GM12878 (cell line): ENCODE measurements around the gene RPS27L. TPM values are rescaled to one million over a fixed set of nuclear protein-coding genes. Genes with fewer than 3 reads are reported as not detected.

Experiments
- ATAC-seq: fragments of 200-7000 bp; cut with Tn5 transposase; 3 replicates; pipeline ENCODE4 v1.9.1; 2020; ENCODE audit warnings: mild to moderate bottlenecking, moderate library complexity
- BruUV-seq: library from RNA; stranded (reverse); fragments of 400-500 nt; replicated peaks from 2 replicates; lab custom pipeline; 2021; lab: Mats Ljungman, UMichigan
- CTCF ChIA-PET: fragments of 300-600 bp; sonication (Branson Sonifier 250); formaldehyde crosslinking; extraction: SDS; loops from one replicate; lab custom pipeline; 2021; ENCODE audit warnings: inconsistent platforms; lab: Yijun Ruan, JAX
- POLR2A ChIA-PET: fragments of 350-600 bp; formaldehyde crosslinking; extraction: SDS; loops from one replicate; lab custom pipeline; 2021; ENCODE audit warnings: inconsistent platforms; lab: Charles Lee
- RAD21 ChIA-PET: fragments of 300-600 bp; sonication (Branson Sonifier 250); formaldehyde crosslinking; loops from one replicate; lab custom pipeline; 2023; ENCODE audit warnings: antibody characterized with exemption; ENCODE audit not compliant: unreplicated experiment; lab: Charles Lee
- SMC1A ChIA-PET: fragments of 300-600 bp; sonication (Branson Sonifier 250); formaldehyde crosslinking; loops from one replicate; lab custom pipeline; 2023; ENCODE audit not compliant: unreplicated experiment, uncharacterized antibody; lab: Charles Lee
- DNase-seq: peaks from one replicate; pipeline ENCODE4 v3.0.0-alpha.2; 2011; ENCODE audit warnings: low read depth, low spot score
- FAIRE-seq: peaks from 3 replicates; lab custom pipeline; 2011; peaks lifted over from hg19 to GRCh38; lab: Jason Lieb, UNC
- H2AFZ ChIP-seq: 2 replicates; pipeline ENCODE4 v1.6.0; 2011; ENCODE audit warnings: low read depth, low read length, control low read depth; ENCODE audit not compliant: control insufficient read depth
- H3K27ac ChIP-seq: 2 replicates; pipeline ENCODE4 v1.5.1; 2011; ENCODE audit warnings: control low read depth; ENCODE audit not compliant: control insufficient read depth, insufficient read depth
- H3K27me3 ChIP-seq, 2 experiments: replicated peaks in 1 of 2; 2 replicates each; pipeline versions ENCODE4 v1.6.0 to v1.6.1; 2011; ENCODE audit warnings: low read length in 1 of 2; ENCODE audit not compliant: control insufficient read depth in 2 of 2, insufficient read depth in 2 of 2
- H3K36me3 ChIP-seq, 2 experiments: 2 replicates each; pipeline ENCODE4 v1.5.1; 2011; ENCODE audit warnings: low read length in 1 of 2; ENCODE audit not compliant: control insufficient read depth in 2 of 2, insufficient read depth in 2 of 2
- H3K4me1 ChIP-seq: 2 replicates; pipeline ENCODE4 v1.6.1; 2011; ENCODE audit warnings: mild to moderate bottlenecking, low read length, moderate library complexity, mixed read lengths; ENCODE audit not compliant: control insufficient read depth, insufficient read depth
- H3K4me2 ChIP-seq: 2 replicates; pipeline ENCODE4 v1.6.0; 2011; ENCODE audit warnings: control low read depth; ENCODE audit not compliant: control insufficient read depth, insufficient read depth
- H3K4me3 ChIP-seq: fragments of 200-600 bp; sonication (generic); 2 replicates; pipeline ENCODE4 v1.5.1; 2016
- H3K79me2 ChIP-seq: 2 replicates; pipeline ENCODE4 v1.6.0; 2011; ENCODE audit warnings: low read length; ENCODE audit not compliant: control insufficient read depth, insufficient read depth
- H3K9ac ChIP-seq: 2 replicates; pipeline ENCODE4 v1.8.0; 2011; ENCODE audit warnings: low read length, control low read depth, mixed read lengths; ENCODE audit not compliant: control insufficient read depth, insufficient read depth
- H3K9me3 ChIP-seq: replicated peaks from 3 replicates; pipeline ENCODE4 v1.5.1; 2011; ENCODE audit warnings: mild to moderate bottlenecking, low read length; ENCODE audit not compliant: control insufficient read depth, insufficient read depth
- H4K20me1 ChIP-seq: 2 replicates; pipeline ENCODE4 v1.6.0; 2011; ENCODE audit not compliant: control insufficient read depth, insufficient read depth
- DPF2 ChIP-seq: fragments of 450-650 bp; IDR thresholded peaks from 2 replicates; pipeline ENCODE4 v1.6.1; 2017; ENCODE audit warnings: mild to moderate bottlenecking
- FOXM1 ChIP-seq: IDR thresholded peaks from 2 replicates; pipeline ENCODE4 v1.6.1; 2012; ENCODE audit warnings: low read depth, mild to moderate bottlenecking, inconsistent platforms, low read length, moderate library complexity
- GATAD2B ChIP-seq: fragments of 450-650 bp; conservative IDR thresholded peaks from 2 replicates; pipeline ENCODE4 v1.6.1; 2017; ENCODE audit warnings: low read depth, mild to moderate bottlenecking, moderate library complexity
- HDGF ChIP-seq: fragments of 450-650 bp; IDR thresholded peaks from 2 replicates; pipeline ENCODE4 v1.6.1; 2016; ENCODE audit warnings: antibody characterized with exemption
- NBN ChIP-seq: fragments of 450-650 bp; IDR thresholded peaks from 2 replicates; pipeline ENCODE4 v1.6.1; 2016
- NFYA ChIP-seq: IDR thresholded peaks from 2 replicates; pipeline ENCODE4 v1.6.1; 2011; ENCODE audit warnings: low read depth, mild to moderate bottlenecking, low read length, improper control_type of control experiment, borderline replicate concordance
- NFYB ChIP-seq: IDR thresholded peaks from 2 replicates; pipeline ENCODE4 v1.6.1; 2011; ENCODE audit warnings: low read depth, mild to moderate bottlenecking, low read length, improper control_type of control experiment, moderate library complexity; ENCODE audit not compliant: insufficient read depth
- POLR2AphosphoS2 ChIP-seq: IDR thresholded peaks from 2 replicates; pipeline ENCODE4 v1.6.1; 2011; ENCODE audit warnings: low read depth, mild to moderate bottlenecking, low read length, improper control_type of control experiment, moderate library complexity
- RELA ChIP-seq: fragments of 450-650 bp; IDR thresholded peaks from 2 replicates; pipeline ENCODE4 v1.8.0; 2014; ENCODE audit warnings: borderline replicate concordance; ENCODE audit not compliant: partially characterized antibody
- SMAD1 ChIP-seq: fragments of 450-650 bp; IDR thresholded peaks from 2 replicates; pipeline ENCODE4 v1.6.1; 2018; ENCODE audit warnings: mild to moderate bottlenecking, low read depth; ENCODE audit not compliant: partially characterized antibody
- SPI1 ChIP-seq: IDR thresholded peaks from 2 replicates; pipeline ENCODE4 v1.6.1; 2011; ENCODE audit warnings: low read depth, mild to moderate bottlenecking, low read length, moderate library complexity, borderline replicate concordance; ENCODE audit not compliant: insufficient read depth
- SUPT20H ChIP-seq: IDR thresholded peaks from 2 replicates; pipeline ENCODE4 v1.6.1; 2011; ENCODE audit warnings: low read depth, mild to moderate bottlenecking, low read length, moderate library complexity, borderline replicate concordance; ENCODE audit not compliant: control insufficient read depth
- ZZZ3 ChIP-seq: IDR thresholded peaks from 2 replicates; pipeline ENCODE4 v1.6.1; 2011; ENCODE audit warnings: low read depth; ENCODE audit not compliant: control insufficient read depth, insufficient read length
- in situ Hi-C: fragments of 300-500 bp; cut with MboI; formaldehyde crosslinking; loops from 9 replicates; pipeline ENCODE4 v1.14.3; 2018; ENCODE audit warnings: mixed read lengths
- intact Hi-C: fragments of 100-400 bp; cut with micrococcal nuclease; formaldehyde crosslinking; loops from one replicate; pipeline ENCODE4 v1.14.2; 2022; ENCODE audit not compliant: unreplicated experiment
- polyA plus RNA-seq, 11 experiments: library from polyadenylated mRNA; depleted of rRNA in 4 of 11; unstranded in 6 of 11; stranded (reverse) in 5 of 11; fragments of >200 nt; fragmentation: Nextera tagmentation in 4 of 11; fragmentation: Illumina TruSeq in 1 of 11; extraction: Ambion mirVana in 4 of 11; extraction: Trizol in 1 of 11; gene quantifications; 1 replicate in 1 of 11; 2 replicates in 10 of 11; pipeline versions ENCODE4 v1.2.1 to v1.2.3, GENCODE V29; 2011 to 2016; ENCODE audit warnings: inconsistent platforms in 2 of 11, missing spikeins in 2 of 11, low read depth in 1 of 11
- total RNA-seq, 4 experiments: library from RNA; depleted of rRNA in 3 of 4; stranded (reverse); fragments of >200 nt in 3 of 4; fragmentation: Illumina TruSeq in 1 of 4; extraction: Trizol in 1 of 4; gene quantifications; 2 replicates each; pipeline versions ENCODE4 v1.2.1 to v1.2.3, GENCODE V29; 2013 to 2021
- TF ChIP-seq, protein P1 (sequence below): fragments of 450-650 bp; IDR thresholded peaks from 2 replicates; pipeline ENCODE4 v1.6.1; 2017; ENCODE audit warnings: mild to moderate bottlenecking, moderate library complexity
- TF ChIP-seq, protein P2 (sequence below): IDR thresholded peaks from 2 replicates; pipeline ENCODE4 v1.6.1; 2012; ENCODE audit warnings: low read depth, low read length, improper control_type of control experiment
- TF ChIP-seq, protein P3 (sequence below): fragments of 450-650 bp; IDR thresholded peaks from 2 replicates; pipeline ENCODE4 v1.6.1; 2017; ENCODE audit warnings: mild to moderate bottlenecking, moderate library complexity

RPS27L gene
- total and polyA plus RNA-seq, 10 of the 15 experiments (the other 5 are each of a cell fraction or from before 2014, with no cell fraction given): 133 to 970 (median 220) TPM

DNA sequence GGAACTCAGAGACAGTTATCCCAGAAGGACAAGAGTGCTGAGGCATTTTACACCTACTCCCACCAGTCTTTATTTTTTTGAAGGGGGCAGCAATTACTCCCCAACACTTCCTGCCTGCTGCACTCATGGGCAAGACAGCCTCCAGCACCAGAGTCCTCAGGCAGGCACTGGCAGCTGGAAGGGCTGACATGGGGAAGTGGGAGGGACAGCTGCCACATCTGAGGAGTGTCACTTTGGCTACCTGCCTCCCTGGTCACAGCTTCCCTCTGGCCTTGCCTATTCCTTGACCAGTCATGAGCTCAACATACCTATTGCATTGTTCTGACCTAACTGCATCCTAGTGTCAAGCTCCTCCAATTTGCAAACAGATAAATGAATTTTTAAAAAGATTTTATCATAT is 45.8 kb downstream of the RPS27L start:
- ATAC-seq: no peak
- ChIA-PET SMC1A (no interaction called here), CTCF (interaction anchor here (0.6 kb wide), 2 partner anchors 82 to 278 kb away, joined by 3 read pairs; no protein-coding TSS in a partner anchor), POLR2A (no interaction called here), RAD21 (no interaction called here)
- H3K27ac ChIP-seq: no peak overlapping the region
- no peaks in the 10 kb centered on the region for H3K79me2 ChIP-seq
- H3K9me3 ChIP-seq: no peaks in the 10 kb centered on the region
- no TSS peak for BruUV-seq
- no peak for DNase-seq
- no peaks in the 10 kb centered on the region for H3K36me3 ChIP-seq
- H3K4me1 ChIP-seq: no peaks in the 10 kb centered on the region
- no peak overlapping the region for H3K4me3 ChIP-seq
- no peaks in the 10 kb centered on the region; a peak in 2 of 4 replicates for H3K27me3 ChIP-seq
- in situ Hi-C loops: no loop called here
- TF ChIP-seq GATAD2B: no peak
- TF ChIP-seq NBN: no peak
- TF ChIP-seq ZZZ3: no peak
- TF ChIP-seq SMAD1: no peak
- TF ChIP-seq POLR2AphosphoS2: no peak
- no peak for TF ChIP-seq FOXM1
- TF ChIP-seq SUPT20H: no peak
- TF ChIP-seq HDGF: no peak
- TF ChIP-seq RELA: no peak
- TF ChIP-seq SPI1: no peak
- TF ChIP-seq, protein P1, sequence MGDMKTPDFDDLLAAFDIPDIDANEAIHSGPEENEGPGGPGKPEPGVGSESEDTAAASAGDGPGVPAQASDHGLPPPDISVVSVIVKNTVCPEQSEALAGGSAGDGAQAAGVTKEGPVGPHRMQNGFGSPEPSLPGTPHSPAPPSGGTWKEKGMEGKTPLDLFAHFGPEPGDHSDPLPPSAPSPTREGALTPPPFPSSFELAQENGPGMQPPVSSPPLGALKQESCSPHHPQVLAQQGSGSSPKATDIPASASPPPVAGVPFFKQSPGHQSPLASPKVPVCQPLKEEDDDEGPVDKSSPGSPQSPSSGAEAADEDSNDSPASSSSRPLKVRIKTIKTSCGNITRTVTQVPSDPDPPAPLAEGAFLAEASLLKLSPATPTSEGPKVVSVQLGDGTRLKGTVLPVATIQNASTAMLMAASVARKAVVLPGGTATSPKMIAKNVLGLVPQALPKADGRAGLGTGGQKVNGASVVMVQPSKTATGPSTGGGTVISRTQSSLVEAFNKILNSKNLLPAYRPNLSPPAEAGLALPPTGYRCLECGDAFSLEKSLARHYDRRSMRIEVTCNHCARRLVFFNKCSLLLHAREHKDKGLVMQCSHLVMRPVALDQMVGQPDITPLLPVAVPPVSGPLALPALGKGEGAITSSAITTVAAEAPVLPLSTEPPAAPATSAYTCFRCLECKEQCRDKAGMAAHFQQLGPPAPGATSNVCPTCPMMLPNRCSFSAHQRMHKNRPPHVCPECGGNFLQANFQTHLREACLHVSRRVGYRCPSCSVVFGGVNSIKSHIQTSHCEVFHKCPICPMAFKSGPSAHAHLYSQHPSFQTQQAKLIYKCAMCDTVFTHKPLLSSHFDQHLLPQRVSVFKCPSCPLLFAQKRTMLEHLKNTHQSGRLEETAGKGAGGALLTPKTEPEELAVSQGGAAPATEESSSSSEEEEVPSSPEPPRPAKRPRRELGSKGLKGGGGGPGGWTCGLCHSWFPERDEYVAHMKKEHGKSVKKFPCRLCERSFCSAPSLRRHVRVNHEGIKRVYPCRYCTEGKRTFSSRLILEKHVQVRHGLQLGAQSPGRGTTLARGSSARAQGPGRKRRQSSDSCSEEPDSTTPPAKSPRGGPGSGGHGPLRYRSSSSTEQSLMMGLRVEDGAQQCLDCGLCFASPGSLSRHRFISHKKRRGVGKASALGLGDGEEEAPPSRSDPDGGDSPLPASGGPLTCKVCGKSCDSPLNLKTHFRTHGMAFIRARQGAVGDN: no peak
- TF ChIP-seq NFYA: no peak
- no peak for TF ChIP-seq DPF2
- TF ChIP-seq, protein P2, sequence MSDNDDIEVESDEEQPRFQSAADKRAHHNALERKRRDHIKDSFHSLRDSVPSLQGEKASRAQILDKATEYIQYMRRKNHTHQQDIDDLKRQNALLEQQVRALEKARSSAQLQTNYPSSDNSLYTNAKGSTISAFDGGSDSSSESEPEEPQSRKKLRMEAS: no peak
- no peak for TF ChIP-seq NFYB
- TF ChIP-seq, protein P3, sequence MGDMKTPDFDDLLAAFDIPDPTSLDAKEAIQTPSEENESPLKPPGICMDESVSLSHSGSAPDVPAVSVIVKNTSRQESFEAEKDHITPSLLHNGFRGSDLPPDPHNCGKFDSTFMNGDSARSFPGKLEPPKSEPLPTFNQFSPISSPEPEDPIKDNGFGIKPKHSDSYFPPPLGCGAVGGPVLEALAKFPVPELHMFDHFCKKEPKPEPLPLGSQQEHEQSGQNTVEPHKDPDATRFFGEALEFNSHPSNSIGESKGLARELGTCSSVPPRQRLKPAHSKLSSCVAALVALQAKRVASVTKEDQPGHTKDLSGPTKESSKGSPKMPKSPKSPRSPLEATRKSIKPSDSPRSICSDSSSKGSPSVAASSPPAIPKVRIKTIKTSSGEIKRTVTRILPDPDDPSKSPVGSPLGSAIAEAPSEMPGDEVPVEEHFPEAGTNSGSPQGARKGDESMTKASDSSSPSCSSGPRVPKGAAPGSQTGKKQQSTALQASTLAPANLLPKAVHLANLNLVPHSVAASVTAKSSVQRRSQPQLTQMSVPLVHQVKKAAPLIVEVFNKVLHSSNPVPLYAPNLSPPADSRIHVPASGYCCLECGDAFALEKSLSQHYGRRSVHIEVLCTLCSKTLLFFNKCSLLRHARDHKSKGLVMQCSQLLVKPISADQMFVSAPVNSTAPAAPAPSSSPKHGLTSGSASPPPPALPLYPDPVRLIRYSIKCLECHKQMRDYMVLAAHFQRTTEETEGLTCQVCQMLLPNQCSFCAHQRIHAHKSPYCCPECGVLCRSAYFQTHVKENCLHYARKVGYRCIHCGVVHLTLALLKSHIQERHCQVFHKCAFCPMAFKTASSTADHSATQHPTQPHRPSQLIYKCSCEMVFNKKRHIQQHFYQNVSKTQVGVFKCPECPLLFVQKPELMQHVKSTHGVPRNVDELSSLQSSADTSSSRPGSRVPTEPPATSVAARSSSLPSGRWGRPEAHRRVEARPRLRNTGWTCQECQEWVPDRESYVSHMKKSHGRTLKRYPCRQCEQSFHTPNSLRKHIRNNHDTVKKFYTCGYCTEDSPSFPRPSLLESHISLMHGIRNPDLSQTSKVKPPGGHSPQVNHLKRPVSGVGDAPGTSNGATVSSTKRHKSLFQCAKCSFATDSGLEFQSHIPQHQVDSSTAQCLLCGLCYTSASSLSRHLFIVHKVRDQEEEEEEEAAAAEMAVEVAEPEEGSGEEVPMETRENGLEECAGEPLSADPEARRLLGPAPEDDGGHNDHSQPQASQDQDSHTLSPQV: no peak
- H2AFZ ChIP-seq: no peak overlapping the region
- no peak overlapping the region for H3K4me2 ChIP-seq
- intact Hi-C loops: no loop called here
- H3K9ac ChIP-seq: no peak overlapping the region
- FAIRE-seq: no peak
- no peaks in the 10 kb centered on the region for H4K20me1 ChIP-seq
